GM18868 (cell line): Measurements from ENCODE around the gene MYBPHL.

ENCODE experiments used
- ATAC-seq: cut with Tn5 transposase; IDR thresholded peaks from one replicate; pipeline ENCODE4 v1.9.1; 2021; ENCODE audit warnings: mild to moderate bottlenecking, moderate library complexity; ENCODE audit not compliant: unreplicated experiment

Gene MYBPHL

GRCh38 chr1:109281680-109282496, 24.9 kb downstream of the MYBPHL start:
- ATAC-seq = no peak

GRCh38 chr1:109280862-109281261, 25.9 kb downstream of the MYBPHL start:
- no peak for ATAC-seq

- no peak for ATAC-seq
Observed at GRCh38 chr1:109279615-109280278, 27.1 kb downstream of the MYBPHL start.

- ATAC-seq = peak; percentile 85
Observed at GRCh38 chr1:109277434-109278204, 29.2 kb downstream of the MYBPHL start.

GRCh38 chr1:109275706-109276345, 31.0 kb downstream of the MYBPHL start:
- no peak for ATAC-seq

- no peak for ATAC-seq
Observed at GRCh38 chr1:109274533-109275476, 32.0 kb downstream of the MYBPHL start.

- no peak for ATAC-seq
Observed at GRCh38 chr1:109273570-109274288, 33.1 kb downstream of the MYBPHL start.

- ATAC-seq = no peak
Observed at GRCh38 chr1:109272831-109273547, 33.8 kb downstream of the MYBPHL start.

- ATAC-seq = no peak
Observed at GRCh38 chr1:109272021-109272799, 34.6 kb downstream of the MYBPHL start.

- ATAC-seq = no peak
Observed at GRCh38 chr1:109271458-109271857, 35.4 kb downstream of the MYBPHL start.

- ATAC-seq = no peak
Observed at GRCh38 chr1:109270623-109271317, 36.0 kb downstream of the MYBPHL start.

GRCh38 chr1:109269981-109270622, 36.7 kb downstream of the MYBPHL start:
- no peak for ATAC-seq

- ATAC-seq = no peak
Observed at GRCh38 chr1:109269212-109269980, 37.4 kb downstream of the MYBPHL start.

- ATAC-seq = no peak
Observed at GRCh38 chr1:109268431-109269211, 38.2 kb downstream of the MYBPHL start.

GRCh38 chr1:109267743-109268300, 39.0 kb downstream of the MYBPHL start:
- no peak for ATAC-seq
